Camera-type eye (tissue), 1 donor: ENCODE measurements around the gene ZNF426. TPM values are rescaled to one million over a fixed set of nuclear protein-coding genes. Genes with fewer than 3 reads are reported as not detected.

Experiments used
- total RNA-seq: library from RNA; depleted of rRNA; stranded (reverse); fragments of >200 nt; gene quantifications from one replicate; pipeline ENCODE4 v1.2.3, GENCODE V29; 2014

The ZNF426 gene
- total RNA-seq = 28.0 TPM

GRCh38 chr19:9538183-9539058 is at the start of gene ZNF426:
Gene ZNF426, minus strand, starts transcription at chr19:9538645. Its CDS starts 2,413 bp downstream, at chr19:9536232.

GRCh38 chr19:9584073-9584833 is 45.8 kb upstream of the ZNF426 start, which contains the start of gene ZNF121:
Gene ZNF121, minus strand, starts transcription at chr19:9584504. Its CDS starts 16,407 bp downstream, at chr19:9568097.

GRCh38 chr19:9498183-9498902 is 40.1 kb downstream of the ZNF426 start, which contains the start of gene ZNF560:
Gene ZNF560, minus strand, starts transcription at chr19:9498616. Its CDS starts 23,303 bp downstream, at chr19:9475313.

Other genes with a start within 250 kb of the ZNF426 start
- 31.4 TPM for gene ZNF699, start 228.8 kb downstream of the ZNF426 start, total RNA-seq
- gene ZNF559, start 214.5 kb downstream of the ZNF426 start, total RNA-seq = 83.6 TPM
- 10.3 TPM for gene ZNF177, start 175.6 kb downstream of the ZNF426 start, total RNA-seq
- gene ZNF266, start 103.1 kb downstream of the ZNF426 start, total RNA-seq = 38.8 TPM
- not detected for gene ZNF560, start 40.0 kb downstream of the ZNF426 start, total RNA-seq
- gene ZNF121, start 45.9 kb upstream of the ZNF426 start, total RNA-seq = 65.1 TPM
- gene ZNF561, start 82.6 kb upstream of the ZNF426 start, total RNA-seq = 48.9 TPM
- 62.2 TPM for gene ZNF562, start 136.5 kb upstream of the ZNF426 start, total RNA-seq
- gene ZNF846, start 230.1 kb upstream of the ZNF426 start, total RNA-seq = 38.5 TPM